NCI-H2107 treated with DMSO at 0.1 percent for 48 hours (cell line): Measurements from ENCODE around the gene CFL1.
A peak's percentile ranks its signal among the peaks of the same experiment; 100 is the strongest.
"Not testable (repeated sequence)": the region's sequence is repeated elsewhere in the genome, so short reads cannot be mapped to it uniquely, and the experiment has no call there.

Source experiments
- DNase-seq: peaks from one replicate; lab custom pipeline; 2025; ENCODE audit not compliant: unreplicated experiment; lab: John Stamatoyannopoulos, UW

The CFL1 gene

GRCh38 chr11:65859812-65860277, 1.9 kb upstream of the CFL1 start:
- DNase-seq = no peak

- peak; percentile 69 for DNase-seq
These were observed 1.3 kb upstream of the CFL1 start for GRCh38 chr11:65859095-65859811.

GRCh38 chr11:65858681-65859087, 704 bp upstream of the CFL1 start:
- DNase-seq = no peak

- DNase-seq = no peak
These were observed 504 bp downstream of the CFL1 start for GRCh38 chr11:65857500-65857852.

GRCh38 chr11:65856689-65857499, 1.1 kb downstream of the CFL1 start:
- no peak for DNase-seq

GRCh38 chr11:65855927-65856363, 2.0 kb downstream of the CFL1 start:
- no peak for DNase-seq

- DNase-seq = no peak
These were observed 2.8 kb downstream of the CFL1 start for GRCh38 chr11:65854852-65855837.

- no peak for DNase-seq
These were observed 3.8 kb downstream of the CFL1 start for GRCh38 chr11:65854161-65854592.

GRCh38 chr11:65853246-65853979, 4.6 kb downstream of the CFL1 start:
- no peak for DNase-seq

GRCh38 chr11:65852508-65853245, 5.3 kb downstream of the CFL1 start:
- DNase-seq = no peak

GRCh38 chr11:65851811-65852507, 6.0 kb downstream of the CFL1 start:
- DNase-seq = no peak

- DNase-seq = no peak
These were observed 6.8 kb downstream of the CFL1 start for GRCh38 chr11:65851083-65851579.

- DNase-seq = no peak
These were observed 7.5 kb downstream of the CFL1 start for GRCh38 chr11:65850217-65851082.

GRCh38 chr11:65849771-65850216, 8.2 kb downstream of the CFL1 start:
- DNase-seq = no peak

- no peak for DNase-seq
These were observed 8.6 kb downstream of the CFL1 start for GRCh38 chr11:65849366-65849765.

GRCh38 chr11:65848693-65849092, 9.3 kb downstream of the CFL1 start:
- not testable (repeated sequence) for DNase-seq

GRCh38 chr11:65847746-65848145, 10.2 kb downstream of the CFL1 start:
- DNase-seq = no peak
